ENCODE measurements around the gene BTF3L4. TPM values are rescaled to one million over a fixed set of nuclear protein-coding genes. Genes with fewer than 3 reads are reported as not detected.

The BTF3L4 gene
- total RNA-seq, result 32.9 and 36.8 TPM in 2 replicates

DNA sequence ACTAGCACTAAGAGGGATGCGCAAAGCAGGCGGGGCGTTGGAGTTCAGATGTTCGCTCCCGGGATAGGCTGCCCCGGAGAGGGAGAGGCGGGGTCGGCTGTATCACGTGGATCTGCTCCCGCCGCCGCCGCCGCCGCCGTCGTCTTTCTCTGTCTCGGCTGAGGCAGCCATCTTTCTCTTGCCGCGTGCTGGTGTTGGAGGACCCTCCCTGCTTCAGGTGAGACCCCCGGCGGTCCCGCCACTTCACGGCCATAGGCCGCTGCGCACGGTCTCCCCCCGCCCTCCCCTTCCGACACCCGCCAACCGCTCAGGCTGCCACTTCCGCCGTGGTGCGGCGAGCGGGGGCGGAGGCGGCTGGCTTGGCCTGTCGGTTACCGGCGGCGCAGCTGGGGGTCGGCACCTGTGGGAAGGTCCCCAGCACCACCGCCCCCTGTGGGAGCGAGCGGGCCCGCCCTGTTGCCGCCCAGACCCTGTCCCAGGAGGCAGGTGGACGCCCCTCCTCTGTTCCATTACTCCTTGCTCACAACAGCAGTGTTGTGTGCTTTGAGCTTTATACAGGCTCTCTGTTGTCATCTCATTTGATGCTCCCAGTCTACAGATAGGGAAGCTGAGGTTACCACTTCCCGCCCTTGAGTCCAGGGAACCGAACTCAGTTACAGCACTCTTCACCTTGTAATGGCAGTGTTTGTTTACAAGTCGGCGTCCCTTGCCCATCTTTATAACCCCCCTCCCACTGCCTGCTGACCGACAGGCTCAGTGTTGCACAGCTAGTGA lies at the start of gene BTF3L4:
Gene BTF3L4, plus strand, starts transcription at position 133 of the 774 bp plus-strand sequence. CDS start 3,553 bp downstream, outside the sequence.

DNA sequence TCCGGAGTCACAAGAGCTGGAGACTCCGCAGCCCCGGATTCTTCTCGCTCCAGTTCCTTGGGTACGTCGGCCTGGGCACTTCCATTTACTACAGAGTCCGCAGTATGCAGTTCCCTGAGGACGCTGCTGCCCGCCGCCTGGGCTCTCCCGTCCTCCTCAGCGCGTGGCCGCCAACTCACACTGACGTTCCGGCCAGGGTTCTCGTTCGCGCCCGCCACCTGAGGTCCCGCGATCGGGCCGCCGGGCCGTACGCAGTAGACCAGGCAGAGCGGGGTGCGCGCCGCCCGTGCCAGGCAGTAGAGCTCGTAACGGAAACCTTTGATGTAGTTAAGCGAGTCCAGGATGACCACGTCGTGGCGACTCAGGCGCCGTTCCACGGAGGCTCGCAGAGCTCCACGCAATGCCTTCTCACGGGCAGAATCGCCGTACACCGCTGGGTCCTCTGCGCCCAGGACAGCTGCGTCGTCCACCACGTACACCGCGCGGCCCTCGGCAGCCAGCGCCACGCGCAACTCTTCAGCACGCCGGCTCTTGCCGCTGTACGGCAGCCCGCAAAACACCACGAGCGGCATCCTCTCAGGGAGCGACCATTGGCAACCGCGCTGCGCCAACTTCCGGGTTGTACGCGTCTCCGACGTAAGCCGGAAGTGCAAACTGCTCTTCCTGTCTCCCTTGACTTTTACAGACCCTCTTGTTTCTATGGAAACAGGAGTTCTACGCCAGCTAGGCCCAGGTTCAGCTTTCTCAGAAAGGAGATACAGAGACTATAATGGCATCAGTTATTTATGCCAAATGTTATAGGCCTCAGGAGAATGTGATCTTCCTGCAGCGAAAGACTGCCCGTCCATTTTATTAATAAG lies 22.7 kb upstream of the BTF3L4 start, which contains the start of gene KTI12:
Gene KTI12, minus strand, starts transcription at position 621 of the 860 bp plus-strand sequence. Its CDS starts 49 bp downstream, at position 572.

DNA sequence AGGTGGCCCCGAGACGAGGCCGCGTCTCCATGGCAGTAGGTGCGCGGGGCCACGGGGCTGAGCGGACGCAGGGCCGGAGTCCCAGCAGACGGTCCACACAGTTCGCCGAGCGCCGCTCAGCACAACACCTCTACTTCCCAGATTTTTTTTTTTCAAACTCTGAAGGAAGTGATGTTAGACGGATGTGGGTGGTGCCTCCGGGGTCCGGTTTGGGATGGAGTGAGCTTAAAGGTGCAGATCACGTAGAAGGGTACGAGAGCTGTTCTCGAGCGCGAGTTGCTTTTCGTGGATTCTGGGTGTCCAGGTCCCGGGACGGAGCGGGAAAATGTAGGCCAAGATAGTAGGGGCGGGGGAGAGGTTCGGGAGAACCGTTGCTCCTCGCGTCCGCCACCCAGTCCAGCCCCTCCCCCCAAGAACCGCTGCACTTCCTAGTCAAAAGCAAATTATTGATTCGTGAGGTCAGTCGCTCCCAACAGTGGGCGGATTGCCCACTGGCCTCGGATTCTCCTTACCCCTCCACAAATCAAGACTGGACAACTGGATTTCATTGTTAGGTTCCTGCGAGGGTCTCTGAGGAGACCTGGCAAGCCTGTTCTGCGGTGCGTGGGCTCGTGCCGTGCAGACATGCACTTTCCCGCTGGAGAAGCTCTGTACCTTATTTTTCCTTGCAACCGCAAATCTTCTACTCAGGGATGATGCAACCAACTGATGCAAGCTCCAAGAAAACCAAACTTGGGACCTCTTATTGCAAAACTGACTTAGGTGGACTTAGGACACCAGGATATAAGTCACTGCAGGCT lies 829 bp upstream of the BTF3L4 start, which contains the start of gene TXNDC12:
Gene TXNDC12, minus strand, starts transcription at position 126 of the 800 bp plus-strand sequence. Its CDS starts 95 bp downstream, at position 31.

Other genes with a start within 250 kb of the BTF3L4 start
- 64.2 and 74.0 TPM in 2 replicates for gene NRDC, start 177.6 kb upstream of the BTF3L4 start, total RNA-seq
- 0.53 and 1.2 TPM in 2 replicates for gene RAB3B, start 65.6 kb upstream of the BTF3L4 start, total RNA-seq
- 8.1 and 9.6 TPM in 2 replicates for gene KTI12, start 22.5 kb upstream of the BTF3L4 start, total RNA-seq
- 22.5 and 22.9 TPM in 2 replicates for gene TXNDC12, start 1.1 kb upstream of the BTF3L4 start, total RNA-seq
- gene ZFYVE9, start 85.8 kb downstream of the BTF3L4 start, total RNA-seq, result 23.5 and 26.9 TPM in 2 replicates

Data from aortic smooth muscle cell (primary cell).